A673 (cell line): ENCODE data around the gene EAF1. TPM values are rescaled to one million over a fixed set of nuclear protein-coding genes. Genes with fewer than 3 reads are reported as not detected.

Experiments used
- BruUV-seq: library from RNA; stranded (reverse); fragments of 400-500 nt; replicated peaks from 2 replicates; lab custom pipeline; 2021; lab: Mats Ljungman, UMichigan
- CTCF ChIA-PET: fragments of 300-600 bp; sonication (Branson Sonifier 250); formaldehyde crosslinking; loops from one replicate; lab custom pipeline; 2022; ENCODE audit warnings: antibody characterized with exemption; lab: Charles Lee
- POLR2A ChIA-PET: fragments of 300-600 bp; sonication (Branson Sonifier 250); formaldehyde crosslinking; loops from one replicate; lab custom pipeline; 2022; ENCODE audit warnings: antibody characterized with exemption; ENCODE audit not compliant: low non-redundant PET; lab: Charles Lee
- DNase-seq: peaks from one replicate; pipeline ENCODE4 v3.0.0-alpha.2; 2015; ENCODE audit warnings: low spot score
- H3K27ac ChIP-seq: fragments of 200-600 bp; sonication (generic); 2 replicates; pipeline ENCODE4 v1.5.1; 2016; ENCODE audit warnings: mixed run types, low read depth, mild to moderate bottlenecking, mixed read lengths, antibody characterized with exemption, low read length; ENCODE audit not compliant: poor library complexity, severe bottlenecking
- H3K27me3 ChIP-seq: fragments of 200-600 bp; sonication (generic); replicated peaks from 2 replicates; pipeline ENCODE4 v1.6.1; 2017; ENCODE audit warnings: mixed run types, low read depth, mild to moderate bottlenecking, mixed read lengths, antibody characterized with exemption, low read length; ENCODE audit not compliant: insufficient read depth, poor library complexity
- H3K36me3 ChIP-seq: fragments of 200-600 bp; sonication (generic); 2 replicates; pipeline ENCODE4 v1.6.1; 2016; ENCODE audit warnings: mixed run types, mild to moderate bottlenecking, mixed read lengths, antibody characterized with exemption, low read length; ENCODE audit not compliant: insufficient read depth, poor library complexity, severe bottlenecking
- H3K4me1 ChIP-seq: fragments of 200-600 bp; sonication (generic); 2 replicates; pipeline ENCODE4 v1.6.1; 2017; ENCODE audit warnings: mixed run types, mild to moderate bottlenecking, mixed read lengths, antibody characterized with exemption, low read length; ENCODE audit not compliant: insufficient read depth, poor library complexity, severe bottlenecking
- H3K4me3 ChIP-seq: fragments of 200-600 bp; sonication (generic); 2 replicates; pipeline ENCODE4 v1.5.1; 2016; ENCODE audit warnings: low read depth, mixed run types, mild to moderate bottlenecking, mixed read lengths, low read length; ENCODE audit not compliant: poor library complexity, severe bottlenecking
- H3K9me3 ChIP-seq: fragments of 200-600 bp; sonication (generic); 2 replicates; pipeline ENCODE4 v1.6.1; 2016; ENCODE audit warnings: mixed run types, low read depth, mild to moderate bottlenecking, mixed read lengths, antibody characterized with exemption, low read length; ENCODE audit not compliant: poor library complexity, severe bottlenecking
- CTCF ChIP-seq: fragments of 300-800, 200-600 bp; sonication (generic); conservative IDR thresholded peaks from 2 replicates; pipeline ENCODE4 v1.5.1; 2017; ENCODE audit warnings: low read depth, mild to moderate bottlenecking, antibody characterized with exemption, low read length, moderate library complexity, mixed read lengths
- EZH2 ChIP-seq: fragments of 200-600 bp; sonication (generic); IDR thresholded peaks from 2 replicates; pipeline ENCODE4 v1.6.1; 2017; ENCODE audit warnings: borderline replicate concordance, low read depth, mild to moderate bottlenecking, mixed read lengths, antibody characterized with exemption, low read length; ENCODE audit not compliant: poor library complexity, severe bottlenecking
- intact Hi-C: fragments of 100-400 bp; cut with micrococcal nuclease; formaldehyde crosslinking; loops from one replicate; pipeline ENCODE4 v1.10.0; 2022; ENCODE audit not compliant: unreplicated experiment
- total RNA-seq: library from RNA; stranded (reverse); gene quantifications from 2 replicates; pipeline ENCODE4 v1.2.3, GENCODE V29; 2021

The EAF1 gene
- total RNA-seq, 1 experiment from 2014 or later = 28.7 TPM

DNA sequence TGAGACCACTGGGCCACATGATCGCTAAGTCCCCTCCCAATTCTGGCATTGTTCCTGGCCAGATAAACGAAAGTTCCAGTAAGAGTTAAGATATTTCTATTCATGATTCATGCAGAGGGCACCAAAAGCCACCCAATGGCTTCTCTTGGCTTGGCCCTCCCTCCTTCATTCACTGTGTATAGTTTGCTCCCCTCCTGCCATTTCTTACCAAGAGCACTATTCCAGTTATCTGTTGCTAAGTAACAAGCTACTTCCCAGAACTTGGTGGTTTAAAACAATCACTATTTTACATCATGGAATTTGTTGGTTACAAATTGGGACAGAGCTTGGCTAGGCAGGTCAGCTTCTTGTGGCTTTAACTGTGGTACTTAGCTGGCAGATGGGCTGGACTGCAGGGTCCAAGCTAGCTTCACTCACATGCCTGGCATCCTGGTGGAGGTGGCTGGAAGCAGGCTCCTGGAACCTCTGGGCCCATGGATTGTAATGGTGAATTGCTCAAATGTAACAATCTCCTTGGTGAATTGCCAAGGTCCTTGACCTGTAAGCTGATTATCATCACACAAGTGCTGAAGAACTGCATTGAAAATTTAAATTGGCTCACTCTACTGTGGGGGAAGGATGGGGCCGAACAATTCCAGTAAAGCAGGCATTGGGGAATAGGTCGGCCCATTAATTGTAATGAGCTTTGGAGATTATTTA, 16.6 kb downstream of the EAF1 start:
- CTCF ChIA-PET = no interaction called here
- Histone ChIP-seq H3K27me3 (no peaks in the 10 kb centered on the region), H3K4me1 (no peaks in the 10 kb centered on the region), H3K27ac (no peak overlapping the region), H3K9me3 (no peaks in the 10 kb centered on the region), H3K36me3 (peaks cover 33% of the 10 kb centered on the region), H3K4me3 (no peak overlapping the region)
- POLR2A ChIA-PET = interaction anchor here (0.5 kb wide), 1 partner anchor 808 kb away, joined by 3 read pairs; no protein-coding TSS in a partner anchor
- DNase-seq = no peak
- TF ChIP-seq CTCF (no peak), EZH2 (no peak)
- intact Hi-C loops = no loop called here
- BruUV-seq = no TSS peak

- no peak overlapping the region for H3K27ac ChIP-seq
- BruUV-seq = no TSS peak
- ChIA-PET POLR2A (no interaction called here), CTCF (no interaction called here)
- TF ChIP-seq EZH2 (no peak), CTCF (no peak)
- H3K4me1 ChIP-seq = no peaks in the 10 kb centered on the region
- H3K27me3 ChIP-seq = no peaks in the 10 kb centered on the region
- no peaks in the 10 kb centered on the region for H3K9me3 ChIP-seq
- intact Hi-C loops = no loop called here
- H3K36me3 ChIP-seq = no peaks in the 10 kb centered on the region
- DNase-seq = no peak
- no peak overlapping the region for H3K4me3 ChIP-seq
Measured at GRCh38 chr3:15449489-15450224, 22.3 kb downstream of the EAF1 start.

DNA sequence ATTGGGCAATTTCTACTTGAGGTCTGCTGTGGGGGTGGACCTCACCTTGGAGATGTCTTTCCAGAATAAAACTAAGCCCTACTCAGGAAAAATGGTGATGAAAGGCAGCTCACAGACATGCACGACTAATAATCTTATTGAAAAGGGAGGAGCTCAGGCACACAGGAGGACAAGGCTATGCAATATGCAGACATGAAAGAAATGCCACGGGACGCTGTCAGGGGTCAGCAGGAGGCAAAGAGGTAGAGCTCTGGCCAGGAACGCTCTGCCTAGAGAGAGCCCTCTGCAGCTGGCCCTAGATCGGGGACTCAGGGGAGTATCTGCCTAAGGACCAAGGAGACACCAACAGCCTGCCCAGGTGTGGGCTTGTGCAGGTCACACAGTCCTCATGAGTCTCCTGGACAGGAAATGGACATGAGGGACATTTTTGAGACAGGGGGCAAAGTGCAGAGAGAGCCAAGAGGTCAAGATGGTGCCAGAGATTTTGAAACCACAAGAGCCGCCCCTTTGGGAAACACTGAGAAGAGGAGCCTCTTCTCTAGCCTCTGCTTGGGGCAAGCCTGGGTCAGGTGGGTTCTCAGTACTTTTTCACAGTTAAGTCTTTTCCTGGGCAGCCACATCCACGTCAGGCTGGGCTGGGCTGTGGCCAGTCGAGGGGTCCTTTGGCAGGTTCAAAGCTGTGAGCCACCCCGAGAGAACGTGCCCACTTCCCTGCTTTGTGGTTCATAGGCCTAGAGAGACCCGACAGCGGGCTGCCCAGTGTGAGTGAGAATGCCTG, 23.2 kb downstream of the EAF1 start:
- no TSS peak for BruUV-seq
- Histone ChIP-seq H3K27me3 (no peaks in the 10 kb centered on the region), H3K4me3 (no peak overlapping the region), H3K36me3 (no peaks in the 10 kb centered on the region), H3K27ac (no peak overlapping the region), H3K9me3 (no peaks in the 10 kb centered on the region), H3K4me1 (no peaks in the 10 kb centered on the region)
- intact Hi-C loops = no loop called here
- no peak for DNase-seq
- ChIA-PET CTCF (no interaction called here), POLR2A (no interaction called here)
- TF ChIP-seq EZH2 = no peak
- no peak for TF ChIP-seq CTCF
